ENCODE measurements around the gene HOXA10. TPM values are rescaled to one million over a fixed set of nuclear protein-coding genes. Genes with fewer than 3 reads are reported as not detected.

The HOXA10 gene
- polyA plus RNA-seq, 3 donors: 0.09 to 3.2 (median 0.33) TPM

DNA sequence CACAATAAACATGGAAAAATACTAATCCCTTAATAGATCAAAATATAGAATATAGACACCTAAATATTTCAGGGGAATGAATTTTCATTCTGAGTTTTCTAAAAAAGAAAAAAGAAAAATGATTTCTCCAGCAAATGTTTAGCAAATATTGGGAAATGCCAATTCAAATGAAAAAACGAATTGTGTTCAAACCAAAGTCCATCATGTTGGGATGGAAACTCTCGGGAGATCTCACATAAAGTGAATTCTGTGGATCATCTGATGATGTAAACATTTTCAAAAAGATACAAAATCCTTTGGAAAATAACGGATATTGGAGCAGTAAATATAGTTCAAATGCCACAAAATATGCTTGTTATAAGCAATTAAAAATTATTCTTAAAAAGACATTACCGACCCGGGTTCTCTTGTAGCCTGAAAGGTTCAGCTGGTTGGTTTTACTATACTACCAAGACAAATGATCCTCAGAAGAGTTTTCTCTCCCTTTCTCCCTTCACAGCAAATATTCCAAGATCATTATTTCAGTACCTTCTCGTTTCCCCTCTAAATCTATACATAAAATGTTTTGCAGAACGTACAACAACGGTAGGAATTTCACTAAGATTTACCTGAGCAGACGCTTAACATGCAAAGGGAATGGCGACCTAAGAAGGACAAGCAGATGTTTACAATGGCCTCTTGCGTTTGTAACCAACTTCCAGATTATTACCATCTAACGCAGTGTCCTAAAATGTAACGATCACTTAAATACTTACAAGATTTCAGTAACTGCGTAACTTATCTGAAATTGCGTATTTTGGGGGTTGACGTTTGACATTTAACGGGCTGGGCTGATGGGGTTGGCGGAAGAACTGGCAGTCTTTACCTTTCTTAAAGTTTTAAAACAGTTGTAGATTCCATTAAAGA lies 23.3 kb upstream of the HOXA10 start:
- Histone ChIP-seq H3K4me3 (replicated peaks in 1 of 3; ENCODE audit: low read depth in 2 of 3, low read length in 3 of 3) (no peak overlapping the region), H3K9me3 (replicated peaks in 1 of 2; ENCODE audit: control insufficient read depth in 1 of 2, insufficient read depth in 1 of 2, low read length in 2 of 2) (peaks cover 4 to 36% of the 10 kb centered on the region in 2 donors), H3K27ac (ENCODE audit: low read depth in 1 of 2, low read length in 2 of 2) (no peak overlapping the region), H3K4me2 (replicated peaks; ENCODE audit: extremely low read depth, low read length, poor library complexity, severe bottlenecking) (no peak overlapping the region), H3K4me1 (ENCODE audit: control insufficient read depth in 1 of 2, insufficient read depth in 2 of 2, low read length in 2 of 2) (peaks cover 40 to 51% of the 10 kb centered on the region in 2 donors), H4K20me1 (ENCODE audit: insufficient read depth, low read length) (no peaks in the 10 kb centered on the region), H3K36me3 (replicated peaks in 1 of 2; ENCODE audit: control insufficient read depth in 1 of 2, insufficient read depth in 2 of 2, low read length in 2 of 2) (no peaks in the 10 kb centered on the region), H3K9ac (ENCODE audit: insufficient read depth, low read length, poor library complexity, severe bottlenecking) (no peak overlapping the region), H3K27me3 (ENCODE audit: control insufficient read depth in 2 of 2, insufficient read depth in 2 of 2, low read length in 2 of 2) (peaks cover 84 to 92% of the 10 kb centered on the region in 2 donors), H2AFZ (ENCODE audit: insufficient read depth, low read depth, low read length, poor library complexity, severe bottlenecking) (no peak overlapping the region), H3K79me2 (ENCODE audit: insufficient read depth, low read length) (no peaks in the 10 kb centered on the region)
- peaks cover 0 to 40% (median 27%) of the 10 kb centered on the region in 7 donors for H3K9me3 Mint-ChIP-seq
- 16% methylated on average over 7 of the region's 18 CpGs for WGBS (ENCODE audit: insufficient coverage)
- DNase-seq: no peak
- TF ChIP-seq, protein P1, sequence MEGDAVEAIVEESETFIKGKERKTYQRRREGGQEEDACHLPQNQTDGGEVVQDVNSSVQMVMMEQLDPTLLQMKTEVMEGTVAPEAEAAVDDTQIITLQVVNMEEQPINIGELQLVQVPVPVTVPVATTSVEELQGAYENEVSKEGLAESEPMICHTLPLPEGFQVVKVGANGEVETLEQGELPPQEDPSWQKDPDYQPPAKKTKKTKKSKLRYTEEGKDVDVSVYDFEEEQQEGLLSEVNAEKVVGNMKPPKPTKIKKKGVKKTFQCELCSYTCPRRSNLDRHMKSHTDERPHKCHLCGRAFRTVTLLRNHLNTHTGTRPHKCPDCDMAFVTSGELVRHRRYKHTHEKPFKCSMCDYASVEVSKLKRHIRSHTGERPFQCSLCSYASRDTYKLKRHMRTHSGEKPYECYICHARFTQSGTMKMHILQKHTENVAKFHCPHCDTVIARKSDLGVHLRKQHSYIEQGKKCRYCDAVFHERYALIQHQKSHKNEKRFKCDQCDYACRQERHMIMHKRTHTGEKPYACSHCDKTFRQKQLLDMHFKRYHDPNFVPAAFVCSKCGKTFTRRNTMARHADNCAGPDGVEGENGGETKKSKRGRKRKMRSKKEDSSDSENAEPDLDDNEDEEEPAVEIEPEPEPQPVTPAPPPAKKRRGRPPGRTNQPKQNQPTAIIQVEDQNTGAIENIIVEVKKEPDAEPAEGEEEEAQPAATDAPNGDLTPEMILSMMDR (IDR thresholded peaks at IDR 0.05): no peak
- peak overlapping the region in 1 of 2 donors; percentile 84 for H3K4me3 Mint-ChIP-seq
- H3K27me3 Mint-ChIP-seq (ENCODE audit: low read depth in 3 of 3): peaks cover 85 to 91% (median 87%) of the 10 kb centered on the region in 3 donors
- no peak overlapping the region for H3K27ac Mint-ChIP-seq
- intact Hi-C loops (cut with micrococcal nuclease): loop anchor here (5.0 to 10.0 kb wide), 3 partner anchors 587 to 825 kb away; no protein-coding TSS in a partner anchor
- H3K36me3 Mint-ChIP-seq: peaks cover 11 to 20% of the 10 kb centered on the region in 2 donors
- H3K4me1 Mint-ChIP-seq: peaks cover 55% of the 10 kb centered on the region

- H3K36me3 Mint-ChIP-seq: peaks cover 11 to 17% of the 10 kb centered on the region in 2 donors
- H3K4me3 Mint-ChIP-seq: peak overlapping the region in 1 of 2 donors; percentile 84
- H4K20me1 ChIP-seq (ENCODE audit: insufficient read depth, low read length): no peaks in the 10 kb centered on the region
- H3K4me3 ChIP-seq (replicated peaks in 1 of 3; ENCODE audit: low read depth in 2 of 3, low read length in 3 of 3): no peak overlapping the region
- H3K79me2 ChIP-seq (ENCODE audit: insufficient read depth, low read length): no peaks in the 10 kb centered on the region
- no peaks in the 10 kb centered on the region for H3K36me3 ChIP-seq (replicated peaks in 1 of 2; ENCODE audit: control insufficient read depth in 1 of 2, insufficient read depth in 2 of 2, low read length in 2 of 2)
- H3K4me1 ChIP-seq (ENCODE audit: control insufficient read depth in 1 of 2, insufficient read depth in 2 of 2, low read length in 2 of 2): peaks cover 38 to 47% of the 10 kb centered on the region in 2 donors
- peaks cover 0 to 40% (median 24%) of the 10 kb centered on the region in 7 donors for H3K9me3 Mint-ChIP-seq
- TF ChIP-seq, protein P1 (IDR thresholded peaks at IDR 0.05): peak; percentile 96
- peaks cover 84 to 91% (median 87%) of the 10 kb centered on the region in 3 donors for H3K27me3 Mint-ChIP-seq (ENCODE audit: low read depth in 3 of 3)
- DNase-seq: peak; percentile 58 to 77 (median 74)
- no peak overlapping the region for H3K4me2 ChIP-seq (replicated peaks; ENCODE audit: extremely low read depth, low read length, poor library complexity, severe bottlenecking)
- intact Hi-C loops (cut with micrococcal nuclease): loop anchor here (5.0 to 10.0 kb wide), 3 partner anchors 588 to 826 kb away; no protein-coding TSS in a partner anchor
- H3K9ac ChIP-seq (ENCODE audit: insufficient read depth, low read length, poor library complexity, severe bottlenecking): no peak overlapping the region
- H3K27ac ChIP-seq (ENCODE audit: low read depth in 1 of 2, low read length in 2 of 2): no peak overlapping the region
- H3K4me1 Mint-ChIP-seq: peaks cover 51% of the 10 kb centered on the region
- H3K27ac Mint-ChIP-seq: no peak overlapping the region
- 2% methylated on average over 6 of the region's 6 CpGs for WGBS (ENCODE audit: insufficient coverage)
- H2AFZ ChIP-seq (ENCODE audit: insufficient read depth, low read depth, low read length, poor library complexity, severe bottlenecking): no peak overlapping the region
- H3K9me3 ChIP-seq (replicated peaks in 1 of 2; ENCODE audit: control insufficient read depth in 1 of 2, insufficient read depth in 1 of 2, low read length in 2 of 2): peaks cover 6 to 47% of the 10 kb centered on the region in 2 donors
- peaks cover 86 to 92% of the 10 kb centered on the region in 2 donors for H3K27me3 ChIP-seq (ENCODE audit: control insufficient read depth in 2 of 2, insufficient read depth in 2 of 2, low read length in 2 of 2)
Observed at GRCh38 chr7:27196287-27196767, 22.2 kb upstream of the HOXA10 start.

Measured in CD14-positive monocyte (primary cell).